Measurements from ENCODE around the gene SOS1. TPM values are rescaled to one million over a fixed set of nuclear protein-coding genes. Genes with fewer than 3 reads are reported as not detected.

SOS1 gene
- total and polyA plus RNA-seq, 2 donors (not counting 3 experiments of a cell fraction or from before 2014, with no cell fraction given), result 22.2 to 32.5 TPM

DNA sequence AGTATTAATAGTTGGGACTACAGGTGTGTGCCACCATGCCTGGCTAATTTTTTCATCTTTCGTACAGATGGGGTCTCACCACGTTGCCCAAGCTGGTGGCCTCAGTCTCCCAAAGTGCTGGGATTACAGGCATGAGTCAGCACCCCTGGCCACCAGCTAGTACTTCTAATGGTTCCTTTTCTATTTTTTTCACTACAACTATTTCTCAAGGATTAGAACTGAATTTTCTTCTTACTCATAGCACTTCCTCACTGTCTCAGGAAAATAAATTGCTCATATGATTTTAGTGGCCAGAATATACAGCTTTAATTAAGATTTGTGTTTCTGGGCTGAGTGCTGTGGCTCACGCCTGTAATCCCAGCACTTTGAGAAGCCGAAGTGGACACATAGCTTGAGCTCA lies 43.2 kb upstream of the SOS1 start:
- Histone ChIP-seq H3K36me3 (ENCODE audit: control insufficient read depth in 2 of 2, extremely low read depth in 1 of 2, insufficient read depth in 2 of 2, low read length in 2 of 2) (no peaks in the 10 kb centered on the region), H3K27me3 (ENCODE audit: control insufficient read depth in 2 of 2, insufficient read depth in 2 of 2, low read length in 2 of 2) (no peaks in the 10 kb centered on the region), H4K20me1 (replicated peaks; ENCODE audit: control insufficient read depth, extremely low read depth, insufficient read depth, low read length) (no peaks in the 10 kb centered on the region), H3K9me3 (replicated peaks; ENCODE audit: control insufficient read depth, insufficient read depth, low read length) (no peaks in the 10 kb centered on the region), H3K9ac (replicated peaks; ENCODE audit: extremely low read depth, insufficient read depth, low read length) (no peak overlapping the region), H3K4me2 (ENCODE audit: insufficient read depth, low read length) (no peak overlapping the region), H3K27ac (ENCODE audit: insufficient read depth, low read depth, low read length) (no peak overlapping the region), H2AFZ (ENCODE audit: low read depth, low read length) (no peak overlapping the region), H3K4me3 (replicated peaks in 1 of 3; ENCODE audit: insufficient read depth in 1 of 3, low read depth in 1 of 3, low read length in 3 of 3) (no peak overlapping the region), H3K79me2 (ENCODE audit: control insufficient read depth, insufficient read depth, low read length) (no peaks in the 10 kb centered on the region), H3K9me1 (replicated peaks; ENCODE audit: control insufficient read depth, extremely low read depth, insufficient read depth, low read length) (no peaks in the 10 kb centered on the region), H3K4me1 (ENCODE audit: control insufficient read depth, extremely low read depth, insufficient read depth, low read length) (no peaks in the 10 kb centered on the region)
- dilution Hi-C loops (cut with MboI; ENCODE audit: extremely low pct_ligation_motif_present, low sequenced_read_pairs) (no loop called here), intact Hi-C loops (cut with micrococcal nuclease) (no loop called here)
- no peak for DNase-seq (ENCODE audit: low read depth, low spot score)
- CTCF ChIA-PET, result interaction anchor here (0.7 to 1.4 kb wide), 2 partner anchors 9 to 117 kb away, joined by 3 to 5 read pairs; no protein-coding TSS in a partner anchor
- POLR2A ChIA-PET, result no interaction called here
- no peak for FAIRE-seq
- TF ChIP-seq, protein P1, sequence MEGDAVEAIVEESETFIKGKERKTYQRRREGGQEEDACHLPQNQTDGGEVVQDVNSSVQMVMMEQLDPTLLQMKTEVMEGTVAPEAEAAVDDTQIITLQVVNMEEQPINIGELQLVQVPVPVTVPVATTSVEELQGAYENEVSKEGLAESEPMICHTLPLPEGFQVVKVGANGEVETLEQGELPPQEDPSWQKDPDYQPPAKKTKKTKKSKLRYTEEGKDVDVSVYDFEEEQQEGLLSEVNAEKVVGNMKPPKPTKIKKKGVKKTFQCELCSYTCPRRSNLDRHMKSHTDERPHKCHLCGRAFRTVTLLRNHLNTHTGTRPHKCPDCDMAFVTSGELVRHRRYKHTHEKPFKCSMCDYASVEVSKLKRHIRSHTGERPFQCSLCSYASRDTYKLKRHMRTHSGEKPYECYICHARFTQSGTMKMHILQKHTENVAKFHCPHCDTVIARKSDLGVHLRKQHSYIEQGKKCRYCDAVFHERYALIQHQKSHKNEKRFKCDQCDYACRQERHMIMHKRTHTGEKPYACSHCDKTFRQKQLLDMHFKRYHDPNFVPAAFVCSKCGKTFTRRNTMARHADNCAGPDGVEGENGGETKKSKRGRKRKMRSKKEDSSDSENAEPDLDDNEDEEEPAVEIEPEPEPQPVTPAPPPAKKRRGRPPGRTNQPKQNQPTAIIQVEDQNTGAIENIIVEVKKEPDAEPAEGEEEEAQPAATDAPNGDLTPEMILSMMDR (IDR thresholded peaks at IDR 0.05; ENCODE audit: extremely low read depth in 1 of 2, insufficient read depth in 1 of 2, low read depth in 1 of 2, low read length in 2 of 2), result no peak
- TF ChIP-seq GATA2 (IDR thresholded peaks at IDR 0.05; ENCODE audit: insufficient read depth, insufficient read length, low read depth, low read length) (no peak), JUN (IDR thresholded peaks at IDR 0.05; ENCODE audit: borderline replicate concordance, insufficient read depth, insufficient read length, low read depth) (no peak), POLR2AphosphoS5 (IDR thresholded peaks at IDR 0.05; ENCODE audit: insufficient read depth, low read depth, low read length) (no peak)
- no TSS peak for BruUV-seq (replicated peaks)

DNA sequence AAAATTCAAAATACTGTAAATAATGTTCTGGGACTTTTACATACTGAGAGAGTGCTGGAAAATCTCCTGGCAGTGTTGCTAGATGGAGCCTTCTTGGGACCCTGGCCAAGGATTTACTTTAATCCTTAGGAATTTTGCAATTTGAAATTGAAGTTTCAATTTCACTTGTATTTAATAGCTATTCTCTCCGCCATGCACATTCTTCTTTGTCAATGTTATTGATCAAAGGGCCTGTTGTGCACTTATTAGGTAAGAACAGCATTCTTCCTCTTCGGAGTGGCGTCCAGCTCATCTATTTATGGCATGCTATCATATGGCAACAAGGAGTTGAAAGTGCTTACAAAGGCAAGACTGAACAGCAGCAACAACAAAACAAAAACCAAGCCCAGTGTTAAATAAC lies 40.1 kb upstream of the SOS1 start:
- H3K4me3 ChIP-seq (replicated peaks in 1 of 3; ENCODE audit: insufficient read depth in 1 of 3, low read depth in 1 of 3, low read length in 3 of 3), result no peak overlapping the region
- ChIA-PET POLR2A (no interaction called here), CTCF (interaction anchor here (1.3 kb wide), 1 partner anchor 214 kb away, joined by 4 read pairs; no protein-coding TSS in a partner anchor)
- H3K36me3 ChIP-seq (ENCODE audit: control insufficient read depth in 2 of 2, extremely low read depth in 1 of 2, insufficient read depth in 2 of 2, low read length in 2 of 2), result no peaks in the 10 kb centered on the region
- H3K79me2 ChIP-seq (ENCODE audit: control insufficient read depth, insufficient read depth, low read length), result no peaks in the 10 kb centered on the region
- no peak overlapping the region for H2AFZ ChIP-seq (ENCODE audit: low read depth, low read length)
- no peak for TF ChIP-seq FOS (IDR thresholded peaks at IDR 0.05; ENCODE audit: borderline replicate concordance, insufficient read depth, low read length)
- TF ChIP-seq, protein P2, sequence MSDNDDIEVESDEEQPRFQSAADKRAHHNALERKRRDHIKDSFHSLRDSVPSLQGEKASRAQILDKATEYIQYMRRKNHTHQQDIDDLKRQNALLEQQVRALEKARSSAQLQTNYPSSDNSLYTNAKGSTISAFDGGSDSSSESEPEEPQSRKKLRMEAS (IDR thresholded peaks at IDR 0.05; ENCODE audit: insufficient read depth, insufficient read length), result no peak
- TF ChIP-seq POLR2A (IDR thresholded peaks at IDR 0.05; ENCODE audit: low read depth, low read length), result no peak
- no peak for TF ChIP-seq POLR2AphosphoS5 (IDR thresholded peaks at IDR 0.05; ENCODE audit: insufficient read depth, low read depth, low read length)
- TF ChIP-seq JUN (IDR thresholded peaks at IDR 0.05; ENCODE audit: borderline replicate concordance, insufficient read depth, insufficient read length, low read depth), result no peak
- TF ChIP-seq GATA2 (IDR thresholded peaks at IDR 0.05; ENCODE audit: insufficient read depth, insufficient read length, low read depth, low read length), result no peak
- no peak for TF ChIP-seq MYC (IDR thresholded peaks at IDR 0.05; ENCODE audit: low read depth, low read length)
- TF ChIP-seq, protein P1 (IDR thresholded peaks at IDR 0.05; ENCODE audit: extremely low read depth in 1 of 2, insufficient read depth in 1 of 2, low read depth in 1 of 2, low read length in 2 of 2), result no peak
- TF ChIP-seq EZH2 (IDR thresholded peaks at IDR 0.05; ENCODE audit: borderline replicate concordance, low read depth, low read length, severe bottlenecking), result no peak
- no peak overlapping the region for H3K9ac ChIP-seq (replicated peaks; ENCODE audit: extremely low read depth, insufficient read depth, low read length)
- H3K27ac ChIP-seq (ENCODE audit: insufficient read depth, low read depth, low read length), result no peak overlapping the region
- H3K4me1 ChIP-seq (ENCODE audit: control insufficient read depth, extremely low read depth, insufficient read depth, low read length), result no peaks in the 10 kb centered on the region
- DNase-seq (ENCODE audit: low read depth, low spot score), result no peak
- dilution Hi-C loops (cut with MboI; ENCODE audit: extremely low pct_ligation_motif_present, low sequenced_read_pairs), result no loop called here
- BruUV-seq (replicated peaks), result no TSS peak
- H3K4me2 ChIP-seq (ENCODE audit: insufficient read depth, low read length), result no peak overlapping the region
- intact Hi-C loops (cut with micrococcal nuclease), result no loop called here
- no peaks in the 10 kb centered on the region for H4K20me1 ChIP-seq (replicated peaks; ENCODE audit: control insufficient read depth, extremely low read depth, insufficient read depth, low read length)
- no peak for FAIRE-seq
- no peaks in the 10 kb centered on the region for H3K9me1 ChIP-seq (replicated peaks; ENCODE audit: control insufficient read depth, extremely low read depth, insufficient read depth, low read length)
- no peaks in the 10 kb centered on the region for H3K9me3 ChIP-seq (replicated peaks; ENCODE audit: control insufficient read depth, insufficient read depth, low read length)
- no peaks in the 10 kb centered on the region for H3K27me3 ChIP-seq (ENCODE audit: control insufficient read depth in 2 of 2, insufficient read depth in 2 of 2, low read length in 2 of 2)
